H9 (cell line): ENCODE results near the gene GBA2. TPM values are rescaled to one million over a fixed set of nuclear protein-coding genes. Genes with fewer than 3 reads are reported as not detected.

Experiments
- DNase-seq: peaks from one replicate; pipeline ENCODE4 v3.0.0-alpha.2; 2017
- H2AFZ ChIP-seq: one replicate; pipeline ENCODE4 v1.6.1; 2013; ENCODE audit warnings: mild to moderate bottlenecking, low read length, control low read depth, moderate library complexity
- H2AK5ac ChIP-seq: 2 replicates; pipeline ENCODE4 v1.6.1; 2013; ENCODE audit warnings: low read length, control low read depth, mixed read lengths; ENCODE audit not compliant: insufficient read length
- H2BK120ac ChIP-seq: one replicate; pipeline ENCODE4 v1.6.1; 2013; ENCODE audit warnings: low read depth, mild to moderate bottlenecking, low read length, control low read depth, inconsistent platforms; ENCODE audit not compliant: poor library complexity, severe bottlenecking
- H2BK12ac ChIP-seq: 2 replicates; pipeline ENCODE4 v1.6.1; 2013; ENCODE audit warnings: low read length, control low read depth, mixed read lengths, low read depth; ENCODE audit not compliant: insufficient read length
- H2BK15ac ChIP-seq: 2 replicates; pipeline ENCODE4 v1.6.1; 2013; ENCODE audit warnings: low read depth, low read length, control low read depth
- H2BK20ac ChIP-seq: one replicate; pipeline ENCODE4 v1.6.1; 2013; ENCODE audit warnings: low read depth, mild to moderate bottlenecking, low read length, control low read depth, inconsistent platforms; ENCODE audit not compliant: poor library complexity, severe bottlenecking
- H2BK5ac ChIP-seq: 2 replicates; pipeline ENCODE4 v1.6.1; 2013; ENCODE audit warnings: low read length, control low read depth, mixed read lengths; ENCODE audit not compliant: insufficient read length
- H3K14ac ChIP-seq: 2 replicates; pipeline ENCODE4 v1.6.1; 2013; ENCODE audit warnings: low read length, control low read depth; ENCODE audit not compliant: insufficient read depth
- H3K18ac ChIP-seq: 2 replicates; pipeline ENCODE4 v1.6.1; 2013; ENCODE audit warnings: low read depth, mild to moderate bottlenecking, mixed read lengths, low read length, control low read depth; ENCODE audit not compliant: insufficient read length
- H3K23ac ChIP-seq: 2 replicates; pipeline ENCODE4 v1.6.1; 2013; ENCODE audit warnings: low read length, control low read depth, mixed read lengths, low read depth; ENCODE audit not compliant: insufficient read length
- H3K23me2 ChIP-seq: 2 replicates; pipeline ENCODE4 v1.6.1; 2013; ENCODE audit warnings: low read depth, mild to moderate bottlenecking, mixed read lengths, low read length, control low read depth; ENCODE audit not compliant: insufficient read length, poor library complexity, severe bottlenecking
- H3K27ac ChIP-seq: 2 replicates; pipeline ENCODE4 v1.5.1; 2013; ENCODE audit warnings: low read length, control low read depth, mixed read lengths, low read depth; ENCODE audit not compliant: insufficient read length
- H3K27me3 ChIP-seq: 2 replicates; pipeline ENCODE4 v1.6.1; 2013; ENCODE audit warnings: low read length, control low read depth, inconsistent platforms; ENCODE audit not compliant: insufficient read depth
- H3K4ac ChIP-seq: 2 replicates; pipeline ENCODE4 v1.6.1; 2013; ENCODE audit warnings: low read depth, mild to moderate bottlenecking, control low read depth, inconsistent platforms, low read length, moderate library complexity
- H3K4me1 ChIP-seq: 2 replicates; pipeline ENCODE4 v1.6.1; 2013; ENCODE audit warnings: low read length, control low read depth, inconsistent platforms; ENCODE audit not compliant: insufficient read depth
- H3K4me2 ChIP-seq: 2 replicates; pipeline ENCODE4 v1.6.1; 2013; ENCODE audit warnings: low read length, control low read depth, mixed read lengths; ENCODE audit not compliant: insufficient read length, insufficient read depth
- H3K56ac ChIP-seq: 2 replicates; pipeline ENCODE4 v1.6.1; 2013; ENCODE audit warnings: low read depth, mild to moderate bottlenecking, mixed read lengths, low read length, control low read depth; ENCODE audit not compliant: insufficient read length
- H3K79me1 ChIP-seq: 2 replicates; pipeline ENCODE4 v1.6.1; 2013; ENCODE audit warnings: low read depth, mild to moderate bottlenecking, moderate library complexity, low read length, control low read depth, inconsistent platforms; ENCODE audit not compliant: insufficient read depth, poor library complexity, severe bottlenecking
- H3K79me2 ChIP-seq: 2 replicates; pipeline ENCODE4 v1.6.1; 2013; ENCODE audit warnings: low read length, control low read depth, inconsistent platforms; ENCODE audit not compliant: insufficient read depth
- H3K9ac ChIP-seq: 2 replicates; pipeline ENCODE4 v1.6.1; 2013; ENCODE audit warnings: low read length, control low read depth, mixed read lengths; ENCODE audit not compliant: insufficient read length; ENCODE audit errors: extremely low read depth
- H3K9me3 ChIP-seq: one replicate; pipeline ENCODE4 v1.6.1; 2013; ENCODE audit warnings: low read depth, low read length, inconsistent platforms; ENCODE audit not compliant: control insufficient read depth
- H3T11ph ChIP-seq: one replicate; pipeline ENCODE4 v1.6.1; 2013; ENCODE audit warnings: mild to moderate bottlenecking, low read length, control low read depth, inconsistent platforms
- H4K20me1 ChIP-seq: one replicate; pipeline ENCODE4 v1.6.1; 2013; ENCODE audit not compliant: control insufficient read depth, insufficient read length, insufficient read depth
- H4K5ac ChIP-seq: 2 replicates; pipeline ENCODE4 v1.6.1; 2013; ENCODE audit warnings: low read depth, mild to moderate bottlenecking, mixed read lengths, low read length, control low read depth; ENCODE audit not compliant: insufficient read length
- H4K8ac ChIP-seq: replicated peaks from 2 replicates; pipeline ENCODE4 v1.6.1; 2013; ENCODE audit warnings: low read length, control low read depth, mixed read lengths, low read depth; ENCODE audit not compliant: insufficient read length
- H4K91ac ChIP-seq: 2 replicates; pipeline ENCODE4 v1.6.1; 2013; ENCODE audit warnings: low read depth, mild to moderate bottlenecking, moderate library complexity, mixed read lengths, low read length, control low read depth; ENCODE audit not compliant: insufficient read length
- H3K27ac Mint-ChIP-seq, 3 experiments: 2 replicates in 2 of 3; 3 replicates in 1 of 3; pipeline ENCODE4 v1.8.0; 2020 to 2021; ENCODE audit warnings: mixed read lengths in 3 of 3, mild to moderate bottlenecking in 1 of 3, moderate library complexity in 1 of 3
- H3K27me3 Mint-ChIP-seq: 2 replicates; pipeline ENCODE4 v1.8.0; 2021; ENCODE audit warnings: low read depth, mild to moderate bottlenecking, moderate library complexity, mixed read lengths
- H3K36me3 Mint-ChIP-seq, 3 experiments: 2 replicates in 2 of 3; 3 replicates in 1 of 3; pipeline ENCODE4 v1.8.0; 2020 to 2021; ENCODE audit warnings: low read depth in 3 of 3, mixed read lengths in 3 of 3; ENCODE audit not compliant: insufficient read depth in 1 of 3
- H3K4me1 Mint-ChIP-seq, 2 experiments: 2 replicates each; pipeline ENCODE4 v1.8.0; 2020; ENCODE audit warnings: mixed read lengths in 2 of 2
- H3K4me3 Mint-ChIP-seq, 2 experiments: 2 replicates in 1 of 2; 3 replicates in 1 of 2; pipeline ENCODE4 v1.8.0; 2020 to 2021; ENCODE audit warnings: mild to moderate bottlenecking in 2 of 2, mixed read lengths in 2 of 2, moderate library complexity in 1 of 2
- H3K9me3 Mint-ChIP-seq, 2 experiments: 2 replicates in 1 of 2; 3 replicates in 1 of 2; pipeline ENCODE4 v1.8.0; 2020; ENCODE audit warnings: mild to moderate bottlenecking in 2 of 2, mixed read lengths in 2 of 2, moderate library complexity in 1 of 2
- WGBS: extraction: QIAGEN DNeasy Blood & Tissue Kit; methylation state at CpG from one replicate; pipeline ENCODE4 v1.1.7; 2013; ENCODE audit warnings: missing lambda C conversion rate, low lambda C conversion rate, mixed read lengths; ENCODE audit not compliant: insufficient read length; ENCODE audit errors: extremely low coverage; 5-methylcytosine and 5-hydroxymethylcytosine counted together
- total RNA-seq: library from RNA; stranded (reverse); gene quantifications from 2 replicates; pipeline ENCODE4 v1.2.1, GENCODE V29; 2021
- TF ChIP-seq, protein P1 (sequence below): fragments of 200-600 bp; sonication (generic); conservative IDR thresholded peaks from 3 replicates; pipeline ENCODE4 v1.8.0; 2021; ENCODE audit warnings: antibody characterized with exemption, mild to moderate bottlenecking

The GBA2 gene
- total RNA-seq, 1 experiment from 2014 or later, result 103 TPM

DNA sequence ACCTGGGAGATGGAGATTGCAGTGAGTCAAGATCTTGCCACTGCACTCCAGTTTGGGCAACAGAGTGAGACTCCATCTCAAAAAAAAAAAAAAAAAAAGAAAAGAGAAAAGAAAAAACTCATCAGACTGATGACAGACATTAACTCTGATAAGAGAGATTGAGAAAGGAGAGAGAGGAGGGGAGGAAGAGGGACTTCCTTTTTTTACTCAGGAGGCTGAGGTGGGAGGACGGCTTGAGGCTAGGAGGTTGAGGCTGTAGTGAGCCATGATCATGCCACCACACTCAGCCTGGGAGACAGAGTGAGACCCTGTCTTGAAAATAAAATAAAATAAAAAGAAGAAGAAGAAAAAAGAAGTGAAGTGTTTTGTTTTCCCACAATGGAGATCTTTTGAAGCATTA lies 14.8 kb upstream of the GBA2 start:
- Mint-ChIP-seq H3K27me3 (no peaks in the 10 kb centered on the region), H3K4me3 (no peak overlapping the region), H3K9me3 (no peaks in the 10 kb centered on the region), H3K4me1 (peaks cover 21 to 24% of the 10 kb centered on the region in 2 experiments), H3K36me3 (peaks cover 0 to 7% (median 0%) of the 10 kb centered on the region in 3 experiments; a peak in 3 of 7 replicates), H3K27ac (no peak overlapping the region)
- Histone ChIP-seq H4K8ac (no peak overlapping the region), H3K27ac (no peak overlapping the region), H3K27me3 (no peaks in the 10 kb centered on the region), H3K4me1 (no peaks in the 10 kb centered on the region), H4K20me1 (no peaks in the 10 kb centered on the region), H3T11ph (no peak overlapping the region), H3K9me3 (no peaks in the 10 kb centered on the region), H2BK12ac (no peak overlapping the region), H3K79me1 (no peaks in the 10 kb centered on the region), H3K23ac (no peak overlapping the region), H3K56ac (no peak overlapping the region), H2BK15ac (no peak overlapping the region), H2BK5ac (no peak overlapping the region), H2BK20ac (no peak overlapping the region), H2BK120ac (no peak overlapping the region), H3K79me2 (no peaks in the 10 kb centered on the region; the same call in 1 of the 2 replicates), H4K91ac (no peak overlapping the region), H3K14ac (no peak overlapping the region), H2AK5ac (no peak overlapping the region), H3K9ac (no peak overlapping the region), H4K5ac (no peak overlapping the region), H3K23me2 (no peaks in the 10 kb centered on the region), H3K4me2 (no peak overlapping the region), H2AFZ (no peak overlapping the region), H3K4ac (no peak overlapping the region), H3K18ac (no peak overlapping the region)
- TF ChIP-seq, protein P1, sequence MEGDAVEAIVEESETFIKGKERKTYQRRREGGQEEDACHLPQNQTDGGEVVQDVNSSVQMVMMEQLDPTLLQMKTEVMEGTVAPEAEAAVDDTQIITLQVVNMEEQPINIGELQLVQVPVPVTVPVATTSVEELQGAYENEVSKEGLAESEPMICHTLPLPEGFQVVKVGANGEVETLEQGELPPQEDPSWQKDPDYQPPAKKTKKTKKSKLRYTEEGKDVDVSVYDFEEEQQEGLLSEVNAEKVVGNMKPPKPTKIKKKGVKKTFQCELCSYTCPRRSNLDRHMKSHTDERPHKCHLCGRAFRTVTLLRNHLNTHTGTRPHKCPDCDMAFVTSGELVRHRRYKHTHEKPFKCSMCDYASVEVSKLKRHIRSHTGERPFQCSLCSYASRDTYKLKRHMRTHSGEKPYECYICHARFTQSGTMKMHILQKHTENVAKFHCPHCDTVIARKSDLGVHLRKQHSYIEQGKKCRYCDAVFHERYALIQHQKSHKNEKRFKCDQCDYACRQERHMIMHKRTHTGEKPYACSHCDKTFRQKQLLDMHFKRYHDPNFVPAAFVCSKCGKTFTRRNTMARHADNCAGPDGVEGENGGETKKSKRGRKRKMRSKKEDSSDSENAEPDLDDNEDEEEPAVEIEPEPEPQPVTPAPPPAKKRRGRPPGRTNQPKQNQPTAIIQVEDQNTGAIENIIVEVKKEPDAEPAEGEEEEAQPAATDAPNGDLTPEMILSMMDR, result no peak
- no peak for DNase-seq
- WGBS, result no CpG with 5 or more reads among the region's 1 CpG
